HG02763 (cell line): ENCODE data around the gene LAMB3.
A peak's percentile ranks its signal among the peaks of the same experiment; 100 is the strongest.

Experiments
- ATAC-seq: cut with Tn5 transposase; IDR thresholded peaks from one replicate; pipeline ENCODE4 v1.9.1; 2021; ENCODE audit warnings: mild to moderate bottlenecking, moderate library complexity; ENCODE audit not compliant: unreplicated experiment

Gene LAMB3

DNA sequence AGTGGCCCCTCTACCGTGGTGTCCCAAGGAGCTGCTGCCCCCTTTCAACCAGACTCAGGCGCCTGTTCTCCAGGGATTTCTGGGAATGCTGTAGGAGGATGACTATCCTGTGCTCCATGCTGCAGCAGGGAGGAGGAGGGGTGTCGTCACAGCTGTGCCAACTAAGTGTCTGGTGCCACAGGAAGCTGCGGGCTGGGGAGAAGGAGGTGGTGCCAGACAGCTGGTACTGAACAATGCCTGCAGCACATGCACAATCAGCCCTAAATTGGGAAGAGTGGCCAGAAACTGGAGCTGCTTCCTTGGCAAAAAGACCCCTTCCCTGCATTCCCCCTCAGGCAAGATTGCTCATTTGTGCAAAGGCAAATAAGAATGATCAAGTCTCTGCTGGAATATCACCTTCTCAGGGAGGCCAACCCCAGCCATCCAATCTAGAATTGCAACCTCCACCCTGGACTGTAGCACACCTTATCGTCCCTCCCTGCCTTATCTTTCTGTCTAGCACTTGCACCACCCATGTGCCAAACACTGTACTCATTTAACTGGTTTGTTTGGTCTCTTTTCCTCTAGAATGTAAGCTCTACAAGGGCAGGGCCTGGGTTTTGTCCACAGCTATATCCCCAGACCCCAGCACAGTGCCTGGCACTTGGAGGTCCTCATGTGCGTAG lies 33.3 kb downstream of the LAMB3 start:
- ATAC-seq = no peak

DNA sequence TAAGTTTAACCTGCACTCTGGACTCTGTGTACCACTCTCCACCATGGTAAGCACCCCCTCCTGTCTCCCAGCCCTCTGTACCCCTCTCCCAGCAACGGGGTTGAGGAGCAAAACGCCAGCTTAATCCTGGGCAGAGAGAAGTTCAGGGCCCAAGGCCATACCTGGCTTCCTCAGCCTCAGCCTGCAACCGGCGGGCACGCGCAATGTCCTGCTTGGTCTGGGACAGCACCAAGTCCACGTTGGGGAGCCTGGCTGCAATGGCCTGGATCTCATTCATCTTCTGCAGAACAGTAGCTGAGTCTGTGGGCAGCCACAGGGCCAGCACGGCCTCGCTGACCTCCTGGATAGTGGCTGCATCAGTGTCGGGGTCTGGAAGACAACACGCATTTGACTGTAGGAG lies 33.9 kb downstream of the LAMB3 start:
- no peak for ATAC-seq

DNA sequence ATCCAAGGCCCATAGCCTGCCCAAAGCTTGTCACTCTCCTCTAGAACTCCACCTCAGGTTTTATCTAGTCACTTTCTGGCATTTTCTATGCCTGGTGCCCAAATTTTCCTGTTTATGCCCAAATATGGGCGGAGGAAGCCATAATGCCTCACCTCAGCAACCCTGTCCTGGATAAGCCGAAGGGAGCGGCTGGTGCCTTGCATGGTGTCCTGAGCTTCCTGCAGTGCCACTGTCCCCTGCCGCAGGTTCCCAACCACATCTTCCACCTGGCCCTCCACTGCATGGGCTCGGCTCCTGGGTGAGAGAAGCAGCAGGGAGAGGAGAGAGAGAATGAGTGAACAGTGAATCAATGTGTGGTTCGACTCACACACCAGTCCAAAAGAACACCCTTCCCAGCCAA lies 34.5 kb downstream of the LAMB3 start:
- ATAC-seq = no peak

DNA sequence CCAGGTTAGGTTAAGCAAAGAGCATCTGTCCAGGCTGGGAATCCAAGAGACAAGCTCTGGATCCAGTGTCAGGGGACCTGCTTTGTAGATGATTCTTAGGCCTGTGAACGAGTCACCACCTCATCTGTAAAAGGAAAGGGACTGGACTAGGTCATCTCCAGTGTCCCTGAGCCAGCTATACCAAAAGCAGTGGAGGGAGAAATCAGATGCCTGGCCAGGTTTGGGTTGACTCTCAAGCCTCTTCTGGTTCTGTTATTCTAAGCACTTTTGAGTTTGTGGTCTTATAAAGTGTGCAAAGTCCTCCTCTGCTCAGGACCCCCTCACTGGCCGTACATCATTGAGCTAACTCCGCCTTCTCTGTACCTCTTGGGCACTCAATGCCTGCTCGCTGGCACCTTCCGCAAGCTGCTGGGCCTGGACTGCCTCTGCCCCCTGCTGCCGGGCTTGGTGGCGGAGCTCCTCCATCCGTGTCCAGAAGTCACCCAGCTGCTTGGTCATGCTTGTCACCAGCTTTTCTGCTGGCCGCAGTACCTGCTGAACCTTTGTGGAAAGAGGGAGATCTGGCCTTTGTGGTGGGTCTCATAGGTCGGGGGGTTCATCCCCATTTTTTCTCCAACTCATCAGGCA lies 35.1 kb downstream of the LAMB3 start:
- ATAC-seq = no peak

DNA sequence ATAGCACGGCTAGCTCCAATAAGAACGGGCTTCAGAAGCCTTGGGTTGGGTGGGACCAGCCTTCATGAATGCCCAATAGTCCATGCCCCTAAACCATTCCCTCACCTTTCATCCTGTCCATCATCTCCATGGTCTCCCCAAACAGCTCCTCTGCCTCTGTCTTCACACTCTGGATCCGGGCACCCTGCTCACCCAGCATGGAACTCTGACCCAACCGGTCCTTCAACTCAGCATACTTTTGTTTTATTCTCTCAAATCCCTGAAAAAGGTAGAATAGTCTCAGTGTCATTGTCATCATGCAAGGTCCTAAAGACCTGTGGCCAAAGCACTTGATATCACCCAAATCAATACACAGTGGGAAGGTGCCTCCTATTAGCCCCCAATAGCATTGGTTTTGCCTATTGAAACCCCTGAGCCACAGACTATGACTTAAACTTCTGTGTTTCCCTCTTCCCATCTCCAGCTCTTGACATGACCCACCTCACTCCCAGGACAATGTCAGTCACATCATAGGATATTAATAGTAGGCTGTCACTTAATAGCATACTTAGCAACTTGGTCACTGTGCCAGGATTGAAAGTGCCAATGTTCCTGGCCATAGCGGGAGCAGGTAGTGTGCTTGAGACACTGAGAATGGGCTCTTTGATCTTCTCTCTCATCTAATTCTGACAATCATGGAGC lies 35.7 kb downstream of the LAMB3 start:
- no peak for ATAC-seq

DNA sequence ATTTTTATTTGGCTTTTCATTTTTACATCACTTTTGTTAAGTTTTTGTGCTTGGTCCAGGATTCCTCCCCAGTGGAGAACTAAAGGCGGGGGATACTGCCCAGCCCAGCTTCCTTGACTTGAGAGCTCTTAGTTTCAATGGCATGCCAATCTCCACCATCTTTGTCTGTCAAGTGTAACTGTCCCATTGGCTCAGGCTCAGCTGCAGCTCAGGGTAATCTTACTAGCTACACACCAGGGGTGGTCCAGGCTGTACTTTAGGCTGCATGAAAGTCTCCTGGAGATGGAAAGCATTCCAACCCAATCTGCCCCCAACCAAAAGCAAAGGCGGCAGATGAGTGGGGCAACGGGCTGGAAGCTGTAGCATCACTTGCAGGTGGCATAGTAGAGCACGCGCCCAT lies 37.3 kb downstream of the LAMB3 start:
- no peak for ATAC-seq

DNA sequence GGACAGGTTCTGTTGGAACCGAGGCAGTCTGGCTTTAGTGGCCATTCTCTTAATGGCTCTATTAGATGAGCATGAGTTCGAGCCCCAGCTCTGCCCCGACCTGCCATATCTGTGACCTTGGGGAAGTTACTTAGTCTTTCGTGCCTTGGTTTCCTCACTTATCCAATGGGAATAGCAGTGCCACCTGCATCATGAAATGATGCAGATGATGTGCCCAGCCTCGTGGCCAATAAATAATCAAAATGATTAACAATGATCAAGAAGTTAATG lies 38.1 kb downstream of the LAMB3 start:
- no peak for ATAC-seq

DNA sequence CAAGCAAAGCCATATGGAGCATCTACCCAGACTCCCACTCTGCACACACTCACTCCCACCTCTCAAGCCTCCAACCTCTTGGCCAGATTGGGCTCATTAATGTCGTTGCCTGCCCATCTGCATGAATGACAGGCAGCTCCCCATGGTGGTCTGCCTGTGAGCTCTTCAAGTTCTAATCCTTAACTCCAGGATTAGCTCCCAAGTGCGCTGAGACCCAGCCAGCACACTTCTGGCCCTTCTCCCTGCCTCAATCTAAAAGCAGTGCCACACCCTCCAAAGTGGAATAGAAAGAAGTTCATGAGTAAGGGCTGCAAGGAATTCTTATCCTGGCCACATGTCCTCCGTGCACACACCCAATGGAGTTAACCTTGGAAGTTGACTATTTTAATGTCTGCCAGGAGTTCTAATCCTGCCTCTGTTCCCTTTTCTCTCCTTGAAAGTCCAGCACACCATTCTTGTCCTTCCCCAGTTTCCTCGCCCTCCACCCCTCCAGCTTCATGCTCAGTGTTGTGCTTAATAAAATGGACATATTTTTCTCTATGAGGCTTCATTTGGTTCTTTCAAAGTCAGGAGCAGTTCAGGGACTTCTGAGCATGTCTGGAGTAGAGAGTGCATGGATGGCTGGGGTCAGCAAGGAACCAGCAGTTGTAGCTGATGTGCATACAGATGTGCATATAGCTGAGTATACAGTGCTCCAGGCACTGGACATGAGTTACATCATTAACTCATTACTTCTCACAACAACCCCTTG lies 38.6 kb downstream of the LAMB3 start:
- no peak for ATAC-seq

DNA sequence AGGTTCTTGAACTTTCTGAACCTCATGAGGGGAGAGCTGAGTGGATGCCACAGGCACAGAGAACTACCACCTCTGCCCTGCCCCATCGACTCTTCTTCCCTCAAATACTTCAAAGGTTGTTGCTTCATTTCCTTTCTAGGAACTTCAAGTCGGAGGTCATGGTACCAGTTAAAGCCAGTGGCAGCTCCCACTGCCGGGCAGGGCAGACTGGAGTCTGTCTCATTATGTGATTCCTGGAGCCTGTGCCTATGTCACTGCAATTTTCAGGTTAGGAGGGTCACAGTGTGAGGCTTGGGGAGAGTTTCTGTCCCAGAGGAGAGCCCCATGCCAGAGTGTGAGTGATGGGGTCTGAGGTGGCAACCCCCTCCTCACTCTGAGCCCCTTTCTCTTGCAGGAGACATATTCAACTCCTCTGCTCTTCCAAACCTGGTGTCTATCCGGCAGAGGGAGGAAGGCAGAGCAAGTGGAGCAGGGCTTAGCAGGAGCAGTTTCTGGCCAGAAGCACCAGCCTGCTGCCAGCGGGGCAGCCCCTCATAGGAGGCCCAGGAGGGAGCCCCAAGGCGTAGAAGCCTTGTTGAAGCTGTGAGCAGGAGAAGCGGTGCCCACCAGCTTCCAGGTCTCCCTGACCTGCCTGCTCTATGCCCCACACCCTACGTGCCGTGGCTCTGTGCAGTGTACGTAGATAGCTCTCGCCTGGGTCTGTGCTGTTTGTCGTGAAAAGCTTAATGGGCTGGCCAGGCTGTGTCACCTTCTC lies 39.4 kb downstream of the LAMB3 start:
- no peak for ATAC-seq

DNA sequence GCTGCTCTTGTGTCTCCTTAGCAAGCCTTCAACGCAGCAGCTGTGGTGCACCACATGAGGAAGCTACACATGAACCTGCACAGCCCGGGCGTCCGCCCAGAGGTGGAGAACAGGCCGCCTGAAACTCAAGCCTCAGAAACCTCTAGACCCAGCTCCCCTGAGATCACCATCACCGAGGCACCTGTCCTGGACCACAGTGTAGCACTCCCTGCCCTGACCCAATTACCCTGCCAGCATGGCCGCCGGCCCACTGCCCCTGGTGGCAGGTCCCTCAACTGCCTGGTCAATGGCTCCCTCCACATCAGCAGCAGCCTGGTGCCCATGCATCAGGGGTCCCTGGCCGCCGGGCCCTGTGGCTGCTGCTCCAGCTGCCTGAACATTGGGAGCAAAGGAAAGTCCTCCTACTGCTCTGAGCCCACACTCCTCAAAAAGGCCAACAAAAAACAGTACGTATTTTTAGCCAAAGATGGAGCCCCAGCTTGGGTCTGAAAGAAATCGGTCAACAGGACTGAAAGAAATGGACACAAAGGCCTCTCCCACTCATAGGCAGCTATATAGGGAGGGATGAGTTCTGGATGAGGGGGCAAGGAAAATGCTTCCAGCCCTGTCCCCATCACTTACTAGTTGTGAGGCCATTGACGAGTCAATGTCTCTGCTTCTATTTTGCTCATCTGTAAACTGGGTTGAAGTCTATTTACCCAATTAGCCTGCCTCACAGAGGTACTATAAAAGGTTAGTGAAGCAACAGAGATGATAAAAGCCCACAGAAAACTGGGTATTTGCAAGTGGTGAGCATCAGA lies 40.3 kb downstream of the LAMB3 start:
- no peak for ATAC-seq

DNA sequence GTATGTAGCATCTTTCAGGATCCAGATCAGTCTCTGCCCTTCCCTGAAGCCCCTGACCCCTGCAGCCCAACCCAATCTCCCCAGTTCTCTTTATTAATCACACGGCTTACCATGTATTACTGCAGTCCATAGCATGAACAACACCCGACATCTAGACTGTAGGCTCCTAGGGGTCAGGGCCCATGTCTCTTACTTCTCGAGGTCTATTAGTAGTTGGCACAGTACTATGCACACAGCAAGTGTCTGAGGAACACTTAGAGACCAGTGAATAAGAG lies 41.7 kb downstream of the LAMB3 start:
- no peak for ATAC-seq

DNA sequence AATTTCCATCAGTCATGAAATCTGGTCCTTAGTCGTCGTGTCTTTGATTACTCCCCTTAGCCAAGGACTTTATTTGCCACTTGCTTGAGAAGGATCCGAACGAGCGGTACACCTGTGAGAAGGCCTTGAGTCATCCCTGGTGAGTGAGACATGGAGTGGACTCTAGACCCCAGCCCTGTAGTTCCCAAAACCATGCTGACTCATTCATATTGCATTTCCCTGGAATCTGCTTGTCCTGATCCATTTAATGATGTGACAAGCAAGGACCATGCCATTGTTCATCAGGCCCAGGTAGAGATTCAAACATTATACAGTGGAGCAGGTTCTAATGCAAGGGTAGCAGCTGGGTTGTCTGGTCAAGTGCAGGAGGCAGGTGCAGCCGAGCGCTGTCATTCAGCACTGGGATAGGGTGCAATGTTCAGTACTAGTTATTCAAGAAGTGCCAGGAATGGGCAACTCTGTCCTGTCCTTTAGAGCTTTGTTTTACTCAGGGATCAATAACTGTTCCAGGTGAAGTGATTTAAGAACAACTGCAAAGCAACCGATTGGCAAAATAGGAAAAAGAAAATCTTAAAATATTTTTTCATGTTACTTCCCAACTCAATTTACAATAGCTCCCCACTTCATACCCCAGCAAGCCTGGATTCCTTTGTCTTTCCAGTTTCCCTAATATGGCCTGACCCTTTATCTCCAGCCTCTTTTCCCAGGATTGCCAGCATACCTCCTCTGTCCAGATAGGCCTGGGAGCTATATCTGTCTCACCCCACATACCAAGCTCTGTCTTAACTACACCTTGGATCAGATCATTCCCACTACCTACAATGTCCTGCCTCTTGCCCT lies 42.2 kb downstream of the LAMB3 start:
- no peak for ATAC-seq

DNA sequence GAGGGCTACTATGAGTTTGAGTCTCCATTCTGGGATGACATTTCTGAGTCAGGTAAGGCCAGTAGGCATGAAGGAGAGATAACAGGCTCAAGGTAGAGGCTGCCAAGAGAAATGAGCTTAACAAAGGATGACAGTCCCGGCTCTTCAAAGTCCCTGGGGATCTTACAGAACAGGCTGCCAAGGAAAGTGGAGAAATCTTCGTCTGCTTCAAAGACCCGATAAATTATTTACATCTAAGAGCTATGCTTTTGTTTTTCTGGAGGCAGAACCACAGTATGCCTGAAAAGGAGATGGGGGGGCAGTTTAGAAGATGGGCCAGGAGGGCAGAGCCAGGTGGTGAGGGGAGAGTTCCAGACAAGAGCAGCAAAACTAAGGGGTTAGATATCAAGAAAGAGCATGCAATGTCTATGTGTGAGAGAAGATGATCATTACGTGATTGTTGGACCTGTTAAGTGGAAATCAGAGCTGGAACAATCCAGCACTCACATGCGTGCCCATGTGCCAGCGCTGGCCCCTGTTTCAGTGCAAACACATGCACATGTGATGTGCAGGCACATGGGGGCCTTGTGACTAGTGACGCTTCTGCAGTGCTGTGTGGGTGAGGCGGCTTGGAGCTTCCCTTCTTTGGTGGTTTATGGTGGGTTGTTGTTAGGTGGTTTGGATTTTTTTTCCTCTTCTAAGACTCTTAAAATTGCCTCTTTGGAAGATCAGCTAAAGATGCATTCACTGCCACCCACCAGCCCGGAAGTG lies 43.0 kb downstream of the LAMB3 start:
- no peak for ATAC-seq

DNA sequence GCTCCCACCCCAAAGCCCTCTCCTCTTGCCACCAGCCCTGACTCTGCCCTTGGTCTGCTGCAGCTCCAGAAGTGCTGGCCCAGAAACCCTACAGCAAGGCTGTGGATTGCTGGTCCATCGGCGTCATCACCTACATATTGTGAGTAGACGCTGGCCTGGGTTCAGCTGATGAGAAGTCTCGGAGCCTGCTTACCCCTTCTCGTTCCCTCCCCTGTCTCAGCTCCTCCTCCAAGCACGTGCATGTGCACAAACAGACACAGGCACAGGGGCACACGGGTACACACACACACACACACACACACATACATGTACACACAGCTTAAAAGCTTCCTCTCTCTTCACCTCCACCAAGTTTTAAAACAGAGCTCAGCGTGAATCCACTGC lies 44.4 kb downstream of the LAMB3 start:
- ATAC-seq = peak; percentile 23

DNA sequence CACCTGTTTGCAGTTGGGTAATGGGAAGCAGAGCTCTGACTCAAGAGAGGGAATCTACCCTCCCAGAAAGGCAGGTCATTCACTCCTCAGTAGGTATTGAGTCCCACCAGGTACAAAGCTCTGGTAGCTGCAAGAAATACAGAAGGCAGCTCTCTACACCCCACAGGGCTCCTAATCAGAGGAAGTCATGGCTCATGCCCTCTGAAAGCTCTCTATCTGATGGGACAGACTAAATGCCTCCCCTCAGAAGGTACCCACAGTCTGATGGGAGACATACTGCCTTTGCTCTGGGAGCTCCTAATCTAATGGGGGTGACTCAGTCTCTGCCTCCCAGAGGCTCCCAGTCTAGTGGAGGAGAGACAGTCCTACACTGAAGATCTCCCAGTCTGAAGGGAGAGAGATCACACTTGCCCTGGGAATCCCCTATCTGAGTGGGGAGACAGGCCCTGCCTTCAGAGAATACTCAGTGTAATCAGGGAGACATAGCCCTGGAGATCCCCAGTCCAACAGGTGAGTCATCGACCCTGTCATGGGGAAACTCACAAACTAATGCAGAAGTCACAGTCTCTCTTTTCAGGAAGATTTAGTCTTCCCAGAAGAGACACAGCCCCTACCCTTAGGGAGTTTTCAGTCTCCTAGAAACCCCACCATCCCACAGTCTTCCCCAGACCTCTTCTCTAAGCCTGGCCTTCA lies 45.0 kb downstream of the LAMB3 start:
- ATAC-seq = peak; percentile 84

DNA sequence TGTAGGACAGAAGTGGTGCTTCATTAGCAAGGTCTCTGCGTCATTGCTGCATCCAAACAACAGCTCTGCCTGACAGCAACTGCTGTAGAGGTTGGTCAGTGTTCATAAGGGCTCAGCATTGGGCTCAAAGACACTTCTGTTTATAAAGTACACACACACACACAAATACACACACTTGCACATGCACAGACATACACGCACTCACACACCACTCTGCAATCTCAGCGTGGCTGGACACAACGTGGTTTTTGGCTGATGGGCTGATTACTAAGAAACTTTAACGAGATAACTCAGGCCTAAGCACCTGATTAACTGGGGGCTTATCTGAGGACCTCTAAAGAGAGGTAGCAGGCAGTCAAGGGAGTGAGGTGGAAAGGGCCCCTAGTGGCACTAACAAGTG lies 48.3 kb downstream of the LAMB3 start:
- ATAC-seq = no peak

DNA sequence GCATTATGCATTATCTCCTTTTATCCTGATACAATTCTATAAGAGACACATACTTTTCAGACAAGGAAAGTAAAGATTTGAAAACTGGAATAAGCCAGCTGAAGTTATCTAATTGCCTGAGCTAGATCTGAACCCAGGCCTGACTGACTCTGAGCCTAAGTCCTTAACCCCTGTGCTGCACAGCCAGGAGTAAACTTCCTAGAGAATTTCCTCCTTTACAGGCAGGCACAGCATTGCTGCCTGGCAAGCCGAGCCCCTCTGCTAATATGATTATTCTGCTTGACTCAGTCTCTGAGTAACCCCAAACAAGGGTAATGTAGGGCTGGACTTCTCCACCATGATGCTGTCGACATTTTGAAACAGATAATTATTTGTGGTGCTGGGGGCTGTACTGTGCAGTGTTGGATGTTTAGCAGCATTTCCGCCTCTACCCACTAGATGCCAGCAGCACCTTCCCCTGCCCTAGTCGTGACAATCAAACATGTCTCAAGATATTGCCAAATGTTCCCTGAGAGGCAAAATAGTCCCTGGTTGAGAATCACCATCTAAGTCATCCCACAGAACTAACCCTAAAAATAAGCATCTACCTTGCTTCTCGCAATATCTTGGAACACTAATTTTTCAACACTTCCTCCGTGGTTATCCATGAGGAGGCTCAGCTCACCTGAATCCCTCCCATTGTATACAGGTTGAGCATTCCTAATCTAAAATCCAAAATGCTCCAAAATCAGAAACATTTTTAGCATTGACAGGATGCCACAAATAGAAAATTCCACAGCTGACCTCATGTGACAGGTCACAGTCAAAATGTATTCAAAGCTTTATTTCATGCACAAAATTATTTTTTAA lies 50.2 kb downstream of the LAMB3 start:
- no peak for ATAC-seq

DNA sequence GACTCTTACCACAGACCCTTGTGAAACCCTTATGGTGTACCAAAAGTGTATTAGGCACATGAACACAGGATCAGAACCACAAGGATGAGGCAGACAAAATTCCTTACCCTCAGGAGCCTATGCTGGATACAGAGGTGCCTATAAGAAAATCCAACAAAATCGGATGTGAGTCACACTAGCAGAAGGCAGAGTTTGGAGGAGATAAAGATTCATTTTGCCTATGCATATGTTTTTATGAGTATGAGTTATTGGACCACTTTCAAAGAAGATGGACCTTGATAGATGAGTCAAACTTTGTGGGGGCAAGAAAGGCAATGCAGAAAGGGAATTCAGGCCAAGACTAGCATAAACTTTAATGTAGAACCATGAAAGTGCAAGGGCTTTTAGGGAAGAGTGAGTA lies 51.7 kb downstream of the LAMB3 start:
- ATAC-seq = no peak
